ENCODE measurements around the gene CNDP2. TPM values are rescaled to one million over a fixed set of nuclear protein-coding genes. Genes with fewer than 3 reads are reported as not detected.

Gene CNDP2
- total and polyA plus RNA-seq, 8 donors: 65.7 to 196 (median 94.4) TPM

DNA sequence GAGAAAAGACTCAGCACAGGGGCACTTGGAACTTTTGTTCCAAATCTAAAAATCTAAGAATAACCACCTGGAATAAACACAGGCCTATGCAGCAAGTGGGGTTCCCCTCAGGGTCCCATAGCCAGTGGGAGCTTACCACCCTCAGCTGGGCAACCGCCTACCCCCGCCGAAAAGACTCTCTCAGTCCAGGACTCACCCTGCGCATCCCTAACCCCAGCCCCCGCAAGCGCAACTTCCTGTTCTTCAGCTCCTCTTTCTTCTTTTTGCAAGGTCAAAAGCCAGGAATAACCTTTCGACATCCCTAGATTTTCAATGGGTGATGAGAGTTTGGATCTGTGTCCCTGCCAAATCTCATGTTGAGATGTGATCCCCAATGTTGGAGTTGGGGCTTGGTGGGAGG lies 51.7 kb downstream of the CNDP2 start:
- Histone ChIP-seq H3K27me3 (no peaks in the 10 kb centered on the region), H3K27ac (no peak overlapping the region), H3K36me3 (no peaks in the 10 kb centered on the region), H3K4me1 (peaks cover 0 to 7% (median 0%) of the 10 kb centered on the region in 3 donors), H3K4me3 (no peak overlapping the region), H3K9me3 (no peaks in the 10 kb centered on the region)
- TF ChIP-seq, protein P1, sequence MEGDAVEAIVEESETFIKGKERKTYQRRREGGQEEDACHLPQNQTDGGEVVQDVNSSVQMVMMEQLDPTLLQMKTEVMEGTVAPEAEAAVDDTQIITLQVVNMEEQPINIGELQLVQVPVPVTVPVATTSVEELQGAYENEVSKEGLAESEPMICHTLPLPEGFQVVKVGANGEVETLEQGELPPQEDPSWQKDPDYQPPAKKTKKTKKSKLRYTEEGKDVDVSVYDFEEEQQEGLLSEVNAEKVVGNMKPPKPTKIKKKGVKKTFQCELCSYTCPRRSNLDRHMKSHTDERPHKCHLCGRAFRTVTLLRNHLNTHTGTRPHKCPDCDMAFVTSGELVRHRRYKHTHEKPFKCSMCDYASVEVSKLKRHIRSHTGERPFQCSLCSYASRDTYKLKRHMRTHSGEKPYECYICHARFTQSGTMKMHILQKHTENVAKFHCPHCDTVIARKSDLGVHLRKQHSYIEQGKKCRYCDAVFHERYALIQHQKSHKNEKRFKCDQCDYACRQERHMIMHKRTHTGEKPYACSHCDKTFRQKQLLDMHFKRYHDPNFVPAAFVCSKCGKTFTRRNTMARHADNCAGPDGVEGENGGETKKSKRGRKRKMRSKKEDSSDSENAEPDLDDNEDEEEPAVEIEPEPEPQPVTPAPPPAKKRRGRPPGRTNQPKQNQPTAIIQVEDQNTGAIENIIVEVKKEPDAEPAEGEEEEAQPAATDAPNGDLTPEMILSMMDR (IDR thresholded peaks at IDR 0.05): no peak
- ATAC-seq: no peak
- intact Hi-C loops (cut with DNase I): loop anchor here in 1 of 3 donors (10.0 kb wide), 1 partner anchor 353 kb away; no protein-coding TSS in a partner anchor
- no peak for FAIRE-seq
- no peak for DNase-seq
- WGBS, 2 donors: 95 to 98% methylated on average over 7 of the region's 7 CpGs

DNA sequence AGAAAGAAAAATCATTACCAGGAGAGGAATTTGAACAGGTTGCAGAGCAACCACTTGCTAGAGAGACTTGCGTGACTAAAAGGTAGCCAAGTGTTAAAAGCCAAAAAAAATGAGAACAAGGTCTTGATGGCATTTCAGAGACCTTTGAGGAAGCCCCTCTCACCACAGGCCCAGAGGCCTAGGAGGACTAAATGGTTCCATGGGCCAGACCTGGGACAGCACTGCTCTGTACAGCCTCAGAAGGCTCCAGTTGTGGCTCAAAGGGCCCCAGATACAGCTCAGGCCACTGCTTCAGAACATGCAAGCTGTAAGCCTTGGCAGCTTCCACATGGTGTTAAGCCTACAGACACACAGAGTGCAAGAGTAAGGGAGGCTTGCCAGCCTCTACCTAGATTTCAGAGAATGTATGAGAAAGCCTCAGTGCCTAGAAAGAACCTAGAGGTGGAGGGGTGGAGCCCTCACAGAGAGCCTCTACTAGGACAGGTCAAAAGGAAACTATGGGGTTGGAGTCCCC lies 53.5 kb downstream of the CNDP2 start:
- Histone ChIP-seq H3K9me3 (no peaks in the 10 kb centered on the region), H3K4me1 (peaks cover 0 to 7% (median 0%) of the 10 kb centered on the region in 3 donors), H3K36me3 (no peaks in the 10 kb centered on the region), H3K4me3 (no peak overlapping the region), H3K27me3 (no peaks in the 10 kb centered on the region), H3K27ac (no peak overlapping the region)
- FAIRE-seq (no peak), DNase-seq (no peak), ATAC-seq (no peak)
- intact Hi-C loops (cut with DNase I): loop anchor here (5.0 to 10.0 kb wide), 4 partner anchors 45 to 355 kb away; no protein-coding TSS in a partner anchor
- TF ChIP-seq, protein P1 (IDR thresholded peaks at IDR 0.05): no peak
- WGBS, 2 donors: 52 to 61% methylated on average over 1 of the region's 1 CpG

DNA sequence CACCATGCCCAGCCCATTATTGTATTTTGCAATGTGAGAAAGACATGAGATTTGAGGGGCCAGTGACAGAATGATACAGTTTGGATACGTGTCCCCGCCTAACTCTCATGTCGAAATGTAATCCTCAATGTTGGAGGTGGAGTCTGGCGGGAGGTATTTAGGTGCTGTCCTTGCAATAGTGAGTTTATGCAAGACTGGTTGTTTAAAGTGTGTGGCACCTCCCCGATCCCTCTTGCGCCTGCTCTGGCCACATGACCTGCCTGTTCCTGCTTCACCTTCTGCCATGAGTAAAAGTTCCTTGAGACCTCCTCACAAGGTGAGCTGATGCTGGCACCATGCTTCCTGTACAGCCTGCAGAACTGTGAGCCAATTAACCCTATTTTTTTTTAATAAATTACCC lies 54.7 kb downstream of the CNDP2 start:
- Histone ChIP-seq H3K36me3 (no peaks in the 10 kb centered on the region), H3K4me1 (peaks cover 0 to 7% (median 0%) of the 10 kb centered on the region in 3 donors), H3K9me3 (no peaks in the 10 kb centered on the region), H3K4me3 (no peak overlapping the region), H3K27ac (no peak overlapping the region), H3K27me3 (no peaks in the 10 kb centered on the region)
- DNase-seq (no peak), ATAC-seq (no peak), FAIRE-seq (no peak)
- WGBS, 2 donors: 91 to 99% methylated on average over 6 of the region's 6 CpGs
- TF ChIP-seq, protein P1 (IDR thresholded peaks at IDR 0.05): no peak
- intact Hi-C loops (cut with DNase I): loop anchor here (5.0 to 10.0 kb wide), 3 partner anchors 46 to 199 kb away; no protein-coding TSS in a partner anchor

DNA sequence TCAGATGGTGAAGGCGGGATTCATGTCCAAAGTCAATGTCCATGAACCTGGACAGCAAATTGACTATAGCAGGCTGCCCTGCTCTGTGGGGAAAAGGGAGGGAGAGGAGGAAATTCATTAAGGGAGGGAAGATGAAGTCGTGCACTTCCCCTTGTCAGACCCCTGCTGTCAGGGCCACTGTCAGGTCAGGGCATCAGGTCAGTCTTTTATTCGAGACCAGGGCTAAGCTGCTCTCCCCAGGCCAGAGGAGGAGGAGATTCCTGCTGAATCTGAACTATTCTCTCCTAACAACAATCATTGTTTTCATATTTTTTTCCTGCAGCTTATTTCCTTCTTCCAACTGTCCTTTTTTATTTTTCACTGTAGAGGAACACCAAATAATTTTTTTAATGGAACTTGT lies 55.3 kb downstream of the CNDP2 start:
- TF ChIP-seq, protein P1 (IDR thresholded peaks at IDR 0.05): no peak
- H3K4me3 ChIP-seq: no peak overlapping the region
- WGBS, 2 donors: 40% methylated on average over 3 of the region's 3 CpGs
- no peak for ATAC-seq
- DNase-seq: no peak
- no peak overlapping the region for H3K27ac ChIP-seq
- FAIRE-seq: no peak
- intact Hi-C loops (cut with DNase I): loop anchor here (5.0 to 10.0 kb wide), 3 partner anchors 47 to 199 kb away; no protein-coding TSS in a partner anchor
- no peaks in the 10 kb centered on the region for H3K27me3 ChIP-seq
- H3K36me3 ChIP-seq: no peaks in the 10 kb centered on the region
- peaks cover 0 to 6% (median 0%) of the 10 kb centered on the region in 3 donors for H3K4me1 ChIP-seq
- no peaks in the 10 kb centered on the region for H3K9me3 ChIP-seq

DNA sequence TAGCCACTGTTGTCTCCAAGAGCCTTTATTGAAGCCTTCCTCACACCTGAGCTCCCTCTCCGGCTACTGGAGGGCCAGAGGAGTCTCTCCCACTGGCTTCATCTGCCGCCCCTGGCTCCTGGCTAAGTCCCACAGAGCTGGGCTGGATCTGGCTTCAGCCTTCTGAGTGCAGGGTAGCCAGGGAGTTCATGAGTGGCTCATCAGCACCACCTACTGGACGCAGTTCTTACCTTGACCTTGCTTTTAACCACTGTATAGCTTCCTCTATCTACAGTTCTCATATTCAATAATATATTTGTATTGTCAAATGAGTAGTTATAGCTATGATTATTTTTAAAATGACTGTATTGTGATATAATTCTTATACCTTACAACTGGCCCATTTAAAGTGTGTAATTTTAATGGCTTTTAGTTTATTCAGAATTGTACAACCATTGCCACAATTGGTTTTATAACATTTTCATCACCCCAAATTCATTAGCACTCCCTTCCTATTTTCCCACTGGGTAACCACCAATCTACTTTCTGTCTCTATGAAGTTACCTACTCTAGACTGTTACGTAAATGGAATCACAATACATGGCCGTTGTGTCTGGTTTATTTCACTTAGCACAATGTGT lies 55.9 kb downstream of the CNDP2 start:
- H3K36me3 ChIP-seq: no peaks in the 10 kb centered on the region
- peak; percentile 78 for FAIRE-seq
- 12 to 16% methylated on average over 5 of the region's 5 CpGs for WGBS, 2 donors

More for the DNA sequence above, 55.9 kb downstream of the CNDP2 start:
- TF ChIP-seq, protein P1 (IDR thresholded peaks at IDR 0.05): peak; percentile 56 to 86 (median 70)
- Histone ChIP-seq H3K4me1 (peaks cover 0 to 4% (median 0%) of the 10 kb centered on the region in 3 donors), H3K4me3 (no peak overlapping the region), H3K27me3 (no peaks in the 10 kb centered on the region), H3K27ac (no peak overlapping the region), H3K9me3 (no peaks in the 10 kb centered on the region)
- ATAC-seq (peak; percentile 99 to 100 (median 99)), DNase-seq (peak; percentile 75 to 89 (median 82))
- intact Hi-C loops (cut with DNase I): loop anchor here (5.0 to 10.0 kb wide), 3 partner anchors 47 to 200 kb away; no protein-coding TSS in a partner anchor
